SK-N-MC (cell line): ENCODE measurements around the gene NCOA6.

Experiments used
- DNase-seq: peaks from one replicate; pipeline ENCODE4 v3.0.0-alpha.2; 2011; ENCODE audit warnings: low read depth, low spot score
- H3K27ac ChIP-seq: fragments of 200-600 bp; sonication (generic); 2 replicates; pipeline ENCODE4 v1.5.1; 2016; ENCODE audit warnings: mixed run types
- H3K36me3 ChIP-seq: fragments of 200-600 bp; sonication (generic); 2 replicates; pipeline ENCODE4 v1.6.1; 2017; ENCODE audit warnings: antibody characterized with exemption, low read length, mixed read lengths; ENCODE audit not compliant: insufficient read depth
- H3K4me3 ChIP-seq: fragments of 200-600 bp; sonication (generic); 2 replicates; pipeline ENCODE4 v1.5.1; 2016
- H3K9ac ChIP-seq: fragments of 200-600 bp; sonication (generic); 2 replicates; pipeline ENCODE4 v1.8.0; 2017; ENCODE audit warnings: mixed run types, mixed read lengths; ENCODE audit not compliant: insufficient read length
- H3K9me3 ChIP-seq: fragments of 200-600 bp; sonication (generic); 2 replicates; pipeline ENCODE4 v1.6.1; 2017; ENCODE audit warnings: low read depth, mild to moderate bottlenecking, antibody characterized with exemption, low read length, moderate library complexity, mixed read lengths
- EZH2 ChIP-seq: fragments of 200-600 bp; sonication (generic); IDR thresholded peaks from one replicate; pipeline ENCODE4 v1.6.1; 2017; ENCODE audit warnings: antibody characterized with exemption
- FOXP2 ChIP-seq: optimal IDR thresholded peaks from 2 replicates; pipeline ENCODE3; 2011; ENCODE audit warnings: mild to moderate bottlenecking, moderate library complexity; ENCODE audit not compliant: insufficient read depth; ENCODE audit errors: extremely low read length, control extremely low read depth
- POLR2AphosphoS5 ChIP-seq: IDR thresholded peaks from 2 replicates; pipeline ENCODE4 v1.6.1; 2012; ENCODE audit warnings: mild to moderate bottlenecking, low read depth, low read length, borderline replicate concordance

Gene NCOA6

DNA sequence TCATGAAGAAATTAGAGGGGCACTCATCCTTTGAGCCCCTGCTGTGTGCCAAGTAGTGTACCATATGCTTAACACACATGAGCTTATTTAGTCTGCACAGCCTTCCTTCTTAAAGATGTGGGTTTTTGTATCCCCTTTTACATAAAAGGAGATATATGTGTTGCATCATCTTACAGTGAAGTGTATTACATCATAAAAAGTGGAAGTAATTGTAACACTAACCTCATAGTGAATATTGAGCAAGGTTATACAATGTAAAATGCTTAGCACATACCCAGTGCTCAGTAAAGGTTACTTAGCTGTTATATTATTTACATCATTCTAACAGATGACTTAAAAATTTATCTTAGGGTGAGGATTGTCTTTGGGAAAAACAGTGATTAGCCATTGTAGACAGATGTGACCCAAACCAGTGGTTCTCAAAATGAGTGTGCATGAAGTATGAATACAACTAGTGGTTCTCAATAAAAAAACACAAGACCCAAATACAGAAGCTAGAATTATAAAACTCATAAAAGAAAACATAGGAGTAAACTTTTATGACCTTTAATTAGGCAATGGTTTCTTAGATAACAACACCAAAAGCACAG, 144.8 kb downstream of the NCOA6 start:
- TF ChIP-seq EZH2 (no peak), FOXP2 (no peak), POLR2AphosphoS5 (no peak)
- peak overlapping the region; percentile 45 for H3K9ac ChIP-seq
- no peaks in the 10 kb centered on the region for H3K9me3 ChIP-seq
- DNase-seq = peak; percentile 44
- peak overlapping the region; percentile 81; the same call in 1 of the 2 replicates for H3K27ac ChIP-seq
- H3K4me3 ChIP-seq = no peak overlapping the region; the same call in 1 of the 2 replicates
- H3K36me3 ChIP-seq = no peaks in the 10 kb centered on the region

DNA sequence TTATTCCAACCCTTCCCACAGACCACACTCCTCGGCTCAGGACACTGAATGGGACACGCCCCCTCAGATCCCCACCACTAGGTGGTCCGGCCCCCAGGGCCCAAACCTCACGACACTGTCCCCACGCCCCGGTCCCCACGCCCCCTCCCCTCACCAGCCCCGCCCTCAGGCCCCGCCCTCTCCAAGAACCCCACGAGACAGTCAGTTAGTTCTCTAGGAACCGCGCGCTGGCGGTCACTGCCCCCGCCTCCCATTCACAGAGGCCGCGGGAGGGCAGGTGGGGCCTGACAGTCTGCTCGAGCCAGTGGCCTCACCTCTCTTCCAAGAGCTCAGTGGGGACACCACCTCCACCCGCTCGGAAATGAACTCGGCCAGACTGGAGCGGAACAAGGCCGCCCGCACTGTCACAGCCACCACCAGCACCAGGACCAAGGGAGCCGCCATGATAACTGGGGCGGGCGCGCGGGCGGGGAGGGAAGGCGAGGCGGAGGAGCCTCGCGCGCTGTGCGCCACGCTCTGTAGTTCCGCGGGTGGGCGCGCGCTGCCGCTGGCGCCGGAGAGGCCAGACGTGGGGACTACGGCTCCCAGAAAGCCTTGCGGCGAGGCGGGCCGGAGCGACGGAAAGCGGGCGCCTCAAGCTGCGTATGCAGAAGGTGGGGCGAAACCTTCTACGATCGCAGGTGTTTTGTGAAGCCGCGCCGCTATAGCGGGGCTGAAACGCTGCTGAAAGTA, 148.6 kb downstream of the NCOA6 start, which contains the start of gene PIGU:
Gene PIGU, minus strand, starts transcription at position 451 of the 732 bp plus-strand sequence. Its CDS starts 7 bp downstream, at position 444.
- no peak for TF ChIP-seq EZH2
- peak; percentile 82 for TF ChIP-seq FOXP2
- TF ChIP-seq POLR2AphosphoS5 = peak; percentile 87
- H3K9me3 ChIP-seq = no peaks in the 10 kb centered on the region
- peak; percentile 65 for DNase-seq
- peak within 1 kb of the TSS; percentile 77; the same call in 1 of the 2 replicates for H3K27ac ChIP-seq
- peak within 1 kb of the TSS; percentile 85 for H3K9ac ChIP-seq
- H3K36me3 ChIP-seq = no peaks in the 10 kb centered on the region
- H3K4me3 ChIP-seq = peak within 1 kb of the TSS; percentile 98

DNA sequence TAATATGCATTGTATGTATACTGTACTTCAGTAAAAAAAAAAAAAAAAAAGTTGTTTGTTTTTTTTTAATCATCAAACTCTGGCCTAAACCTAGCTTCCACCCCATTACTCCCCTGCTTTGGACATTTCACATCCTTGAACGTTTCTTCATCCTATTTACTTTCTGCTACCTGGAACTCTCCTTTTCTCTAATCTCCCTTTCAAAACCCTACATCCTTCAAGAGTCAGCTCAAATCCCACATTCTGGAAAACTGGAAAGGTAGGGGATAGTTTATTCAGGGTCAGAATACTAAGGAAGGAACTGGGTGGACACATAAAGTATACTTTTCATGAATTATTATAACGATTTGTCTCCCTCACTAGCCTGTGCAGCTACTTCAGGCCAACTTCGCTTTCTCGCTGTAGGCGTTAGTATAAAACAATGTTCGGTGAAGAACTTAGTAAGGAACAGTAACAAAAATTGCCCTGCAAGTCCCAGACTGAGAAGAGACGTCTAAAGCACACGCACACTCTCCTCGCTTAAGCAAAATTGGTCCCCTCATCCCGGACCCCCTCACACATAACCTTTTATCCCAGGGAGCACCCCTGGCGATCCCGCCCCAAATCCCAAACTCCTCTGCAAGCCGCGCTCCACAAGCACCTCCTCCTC, 149.3 kb downstream of the NCOA6 start:
- Histone ChIP-seq H3K9me3 (no peaks in the 10 kb centered on the region), H3K36me3 (no peaks in the 10 kb centered on the region), H3K4me3 (peak overlapping the region; percentile 98), H3K27ac (peak overlapping the region; percentile 18; the same call in 1 of the 2 replicates), H3K9ac (peak overlapping the region; percentile 85)
- DNase-seq = no peak
- TF ChIP-seq POLR2AphosphoS5 = no peak
- no peak for TF ChIP-seq FOXP2
- no peak for TF ChIP-seq EZH2

DNA sequence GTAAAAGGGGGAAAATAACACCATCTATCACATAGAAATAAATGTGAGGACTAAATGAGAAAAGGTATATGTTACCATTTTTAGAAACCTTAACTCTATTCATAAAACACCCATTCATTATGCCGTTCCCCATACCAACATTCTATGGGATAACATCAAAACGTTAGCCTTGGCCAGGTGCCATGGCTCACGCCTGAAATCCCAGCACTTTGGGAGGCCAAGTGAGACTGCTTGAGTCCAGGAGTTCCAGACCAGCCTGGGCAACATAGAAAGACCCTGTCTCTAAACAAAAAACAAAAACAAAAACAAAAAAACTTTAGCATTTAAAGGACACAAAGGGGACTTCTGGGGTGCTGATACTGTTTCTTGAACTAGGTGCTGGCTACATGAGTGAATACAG, 149.9 kb downstream of the NCOA6 start:
- no peaks in the 10 kb centered on the region for H3K36me3 ChIP-seq
- H3K9ac ChIP-seq = no peak overlapping the region
- H3K4me3 ChIP-seq = peak overlapping the region; percentile 98
- TF ChIP-seq POLR2AphosphoS5 = no peak
- TF ChIP-seq FOXP2 = no peak
- no peak for TF ChIP-seq EZH2
- no peaks in the 10 kb centered on the region for H3K9me3 ChIP-seq
- H3K27ac ChIP-seq = no peak overlapping the region
- no peak for DNase-seq

DNA sequence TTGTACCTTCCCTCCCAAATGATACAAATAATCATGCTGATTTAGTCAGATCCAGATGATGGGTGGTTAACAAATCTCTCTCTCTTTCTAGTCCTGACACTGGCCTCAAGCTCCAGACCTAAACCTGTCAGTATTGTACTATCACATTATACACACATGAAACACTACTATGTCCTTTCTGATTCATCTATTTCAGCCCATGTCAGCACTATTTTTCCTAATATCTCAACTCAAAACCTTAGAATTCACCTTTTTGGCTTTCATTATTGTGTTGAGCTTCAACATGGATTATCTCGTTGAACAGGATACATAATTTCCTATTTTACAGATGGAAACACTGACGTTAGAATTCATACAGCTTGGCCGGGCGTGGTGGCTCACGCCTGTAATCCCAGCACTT, 152.0 kb downstream of the NCOA6 start:
- H3K9me3 ChIP-seq = no peaks in the 10 kb centered on the region
- no peak for DNase-seq
- H3K36me3 ChIP-seq = no peaks in the 10 kb centered on the region
- no peak overlapping the region for H3K9ac ChIP-seq
- no peak overlapping the region for H3K27ac ChIP-seq
- TF ChIP-seq EZH2 (no peak), POLR2AphosphoS5 (no peak), FOXP2 (no peak)
- no peak overlapping the region for H3K4me3 ChIP-seq

DNA sequence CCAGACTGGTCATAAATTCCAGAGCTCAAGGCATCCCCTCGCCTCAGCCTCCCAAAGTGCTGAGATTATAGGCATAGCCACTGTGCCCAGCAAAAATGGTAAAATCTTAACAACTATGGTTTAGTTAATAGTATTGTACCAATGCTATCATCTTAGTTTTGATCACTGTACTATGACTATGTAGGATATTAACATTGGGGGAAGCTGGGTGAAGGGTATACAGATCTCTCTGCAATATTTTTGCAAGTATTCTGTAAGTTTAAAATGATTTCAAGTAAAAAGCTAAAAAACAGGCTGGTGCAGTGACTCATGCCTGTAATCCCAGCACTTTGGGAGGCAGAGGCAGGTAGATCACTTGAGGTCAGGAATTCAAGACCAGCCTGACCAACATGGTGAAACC, 156.4 kb downstream of the NCOA6 start:
- Histone ChIP-seq H3K36me3 (no peaks in the 10 kb centered on the region), H3K4me3 (no peak overlapping the region), H3K27ac (no peak overlapping the region), H3K9me3 (no peaks in the 10 kb centered on the region), H3K9ac (no peak overlapping the region)
- TF ChIP-seq FOXP2 = no peak
- TF ChIP-seq EZH2 = no peak
- TF ChIP-seq POLR2AphosphoS5 = no peak
- DNase-seq = no peak
